ENCODE data around the gene NTSR1.

The NTSR1 gene

GRCh38 chr20:62732842-62733525, 24.3 kb downstream of the NTSR1 start:
- Histone ChIP-seq H3K27ac (ENCODE audit: low read depth, low read length) (no peak overlapping the region), H3K4me2 (ENCODE audit: low read length) (no peak overlapping the region), H3K9me3 (ENCODE audit: control insufficient read depth, insufficient read depth, low read length) (no peaks in the 10 kb centered on the region), H3K27me3 (ENCODE audit: control insufficient read depth, low read length) (no peaks in the 10 kb centered on the region; the same call in 1 of the 2 replicates), H4K20me1 (ENCODE audit: control insufficient read depth, insufficient read depth, low read depth, low read length) (no peaks in the 10 kb centered on the region), H3K36me3 (ENCODE audit: control insufficient read depth, low read length) (no peaks in the 10 kb centered on the region), H3F3A (ENCODE audit: control insufficient read depth, insufficient read depth) (no peaks in the 10 kb centered on the region), H3K4me1 (ENCODE audit: control insufficient read depth, low read length) (no peaks in the 10 kb centered on the region), H3K79me2 (ENCODE audit: control insufficient read depth, low read length) (no peaks in the 10 kb centered on the region), H3K9me2 (replicated peaks; ENCODE audit: control insufficient read depth, low read length) (no peaks in the 10 kb centered on the region), H3K4me3 (ENCODE audit: low read length) (no peak overlapping the region)
- TF ChIP-seq CTCF (IDR thresholded peaks at IDR 0.05; ENCODE audit: low read depth, low read length, poor library complexity, severe bottlenecking) (no peak), EZH2phosphoT487 (IDR thresholded peaks at IDR 0.05; ENCODE audit: borderline replicate concordance, low read length) (no peak)

- no peak for TF ChIP-seq EZH2phosphoT487 (IDR thresholded peaks at IDR 0.05; ENCODE audit: borderline replicate concordance, low read length)
- TF ChIP-seq CTCF (IDR thresholded peaks at IDR 0.05; ENCODE audit: low read depth, low read length, poor library complexity, severe bottlenecking), result no peak
- H3K79me2 ChIP-seq (ENCODE audit: control insufficient read depth, low read length), result no peaks in the 10 kb centered on the region
- no peaks in the 10 kb centered on the region for H3F3A ChIP-seq (ENCODE audit: control insufficient read depth, insufficient read depth)
- no peak overlapping the region for H3K4me2 ChIP-seq (ENCODE audit: low read length)
- no peaks in the 10 kb centered on the region; the same call in 1 of the 2 replicates for H3K27me3 ChIP-seq (ENCODE audit: control insufficient read depth, low read length)
- H3K9me2 ChIP-seq (replicated peaks; ENCODE audit: control insufficient read depth, low read length), result no peaks in the 10 kb centered on the region
- H3K4me3 ChIP-seq (ENCODE audit: low read length), result no peak overlapping the region
- H3K36me3 ChIP-seq (ENCODE audit: control insufficient read depth, low read length), result no peaks in the 10 kb centered on the region
- no peak overlapping the region for H3K27ac ChIP-seq (ENCODE audit: low read depth, low read length)
- H4K20me1 ChIP-seq (ENCODE audit: control insufficient read depth, insufficient read depth, low read depth, low read length), result no peaks in the 10 kb centered on the region
- H3K4me1 ChIP-seq (ENCODE audit: control insufficient read depth, low read length), result no peaks in the 10 kb centered on the region
- no peaks in the 10 kb centered on the region for H3K9me3 ChIP-seq (ENCODE audit: control insufficient read depth, insufficient read depth, low read length)
These were observed 24.8 kb downstream of the NTSR1 start for GRCh38 chr20:62733526-62733842.

- H3K4me2 ChIP-seq (ENCODE audit: low read length), result no peak overlapping the region
- H3K27me3 ChIP-seq (ENCODE audit: control insufficient read depth, low read length), result no peaks in the 10 kb centered on the region; the same call in 1 of the 2 replicates
These were observed 25.3 kb downstream of the NTSR1 start for GRCh38 chr20:62733891-62734290.

More at GRCh38 chr20:62733891-62734290, 25.3 kb downstream of the NTSR1 start:
- no peak for TF ChIP-seq EZH2phosphoT487 (IDR thresholded peaks at IDR 0.05; ENCODE audit: borderline replicate concordance, low read length)
- TF ChIP-seq CTCF (IDR thresholded peaks at IDR 0.05; ENCODE audit: low read depth, low read length, poor library complexity, severe bottlenecking), result no peak
- no peak overlapping the region for H3K4me3 ChIP-seq (ENCODE audit: low read length)
- no peaks in the 10 kb centered on the region for H3F3A ChIP-seq (ENCODE audit: control insufficient read depth, insufficient read depth)
- no peaks in the 10 kb centered on the region for H3K79me2 ChIP-seq (ENCODE audit: control insufficient read depth, low read length)
- H3K9me2 ChIP-seq (replicated peaks; ENCODE audit: control insufficient read depth, low read length), result no peaks in the 10 kb centered on the region
- H3K36me3 ChIP-seq (ENCODE audit: control insufficient read depth, low read length), result no peaks in the 10 kb centered on the region
- no peak overlapping the region for H3K27ac ChIP-seq (ENCODE audit: low read depth, low read length)
- H3K4me1 ChIP-seq (ENCODE audit: control insufficient read depth, low read length), result no peaks in the 10 kb centered on the region
- no peaks in the 10 kb centered on the region for H3K9me3 ChIP-seq (ENCODE audit: control insufficient read depth, insufficient read depth, low read length)
- H4K20me1 ChIP-seq (ENCODE audit: control insufficient read depth, insufficient read depth, low read depth, low read length), result no peaks in the 10 kb centered on the region

Measured in DOHH2 (cell line).